Endothelial cell of umbilical vein (primary cell): ENCODE results near the gene ZNG1A. TPM values are rescaled to one million over a fixed set of nuclear protein-coding genes. Genes with fewer than 3 reads are reported as not detected.
"Not testable (repeated sequence)": the region's sequence is repeated elsewhere in the genome, so short reads cannot be mapped to it uniquely, and the experiment has no call there.

Experiments
- BruUV-seq: library from RNA; stranded (reverse); fragments of 400-500 nt; replicated peaks from 2 replicates; lab custom pipeline; 2021; lab: Mats Ljungman, UMichigan
- CTCF ChIA-PET: fragments of 300-600, 350-600 bp; sonication (Branson Sonifier 250); formaldehyde crosslinking; loops from one replicate; lab custom pipeline; 2021; ENCODE audit warnings: antibody characterized with exemption, inconsistent platforms; lab: Charles Lee
- POLR2A ChIA-PET: fragments of 300-600, 350-600 bp; sonication (Branson Sonifier 250); formaldehyde crosslinking; loops from one replicate; lab custom pipeline; 2021; ENCODE audit warnings: antibody characterized with exemption, inconsistent platforms; lab: Charles Lee
- DNase-seq: peaks from one replicate; pipeline ENCODE4 v3.0.0-alpha.2; 2011; ENCODE audit warnings: low read depth, low spot score
- FAIRE-seq: peaks from 2 replicates; lab custom pipeline; 2011; peaks lifted over from hg19 to GRCh38; lab: Jason Lieb, UNC
- H2AFZ ChIP-seq: 2 replicates; pipeline ENCODE4 v1.6.0; 2012; ENCODE audit warnings: low read depth, low read length, control low read depth, inconsistent platforms
- H3K27ac ChIP-seq: 2 replicates; pipeline ENCODE4 v1.5.1; 2011; ENCODE audit warnings: low read depth, mild to moderate bottlenecking, control low read depth, low read length, moderate library complexity; ENCODE audit not compliant: insufficient read depth
- H3K27me3 ChIP-seq, 2 experiments: 2 replicates each; pipeline versions ENCODE4 v1.6.0 to v1.6.1; 2011; ENCODE audit warnings: low read length in 2 of 2, mixed read lengths in 1 of 2; ENCODE audit not compliant: control insufficient read depth in 2 of 2, insufficient read depth in 2 of 2
- H3K36me3 ChIP-seq, 2 experiments: 2 replicates in 1 of 2; 3 replicates in 1 of 2; pipeline ENCODE4 v1.5.1; 2011; ENCODE audit warnings: low read length in 2 of 2, mild to moderate bottlenecking in 1 of 2, moderate library complexity in 1 of 2; ENCODE audit not compliant: control insufficient read depth in 2 of 2, insufficient read depth in 2 of 2; ENCODE audit errors: extremely low read depth in 1 of 2
- H3K4me1 ChIP-seq: 3 replicates; pipeline ENCODE4 v1.5.1; 2011; ENCODE audit warnings: mild to moderate bottlenecking, low read length; ENCODE audit not compliant: control insufficient read depth, insufficient read depth; ENCODE audit errors: extremely low read depth
- H3K4me2 ChIP-seq: 2 replicates; pipeline ENCODE4 v1.6.1; 2011; ENCODE audit warnings: low read length, control low read depth, mixed read lengths; ENCODE audit not compliant: insufficient read depth
- H3K4me3 ChIP-seq, 3 experiments: fragments of 200-600 bp in 1 of 3; sonication (generic), shearing (Covaris generic) in 1 of 3; replicated peaks in 1 of 3; 2 replicates each; pipeline ENCODE4 v1.5.1; 2011 to 2016; ENCODE audit warnings: control low read depth in 3 of 3, low read length in 3 of 3, mild to moderate bottlenecking in 2 of 3, inconsistent platforms in 1 of 3, low read depth in 1 of 3, moderate library complexity in 1 of 3; ENCODE audit not compliant: insufficient read depth in 1 of 3
- H3K79me2 ChIP-seq: 2 replicates; pipeline ENCODE4 v1.6.0; 2012; ENCODE audit warnings: low read length, inconsistent platforms; ENCODE audit not compliant: control insufficient read depth, insufficient read depth
- H3K9ac ChIP-seq: replicated peaks from 2 replicates; pipeline ENCODE3; 2011; ENCODE audit warnings: low read length, control low read depth; ENCODE audit not compliant: insufficient read depth; ENCODE audit errors: extremely low read depth
- H3K9me1 ChIP-seq: replicated peaks from 3 replicates; pipeline ENCODE4 v1.6.0; 2011; ENCODE audit warnings: mild to moderate bottlenecking, low read length; ENCODE audit not compliant: control insufficient read depth, insufficient read depth; ENCODE audit errors: extremely low read depth
- H3K9me3 ChIP-seq: replicated peaks from 2 replicates; pipeline ENCODE4 v1.5.1; 2012; ENCODE audit warnings: low read length, inconsistent platforms; ENCODE audit not compliant: control insufficient read depth, insufficient read depth
- H4K20me1 ChIP-seq: replicated peaks from 2 replicates; pipeline ENCODE3; 2011; ENCODE audit warnings: mild to moderate bottlenecking, low read length; ENCODE audit not compliant: control insufficient read depth, insufficient read depth; ENCODE audit errors: extremely low read depth
- EZH2 ChIP-seq: IDR thresholded peaks from 2 replicates; pipeline ENCODE4 v1.6.1; 2012; ENCODE audit warnings: borderline replicate concordance, low read depth, mild to moderate bottlenecking, moderate library complexity, low read length, inconsistent platforms; ENCODE audit not compliant: severe bottlenecking
- dilution Hi-C: fragments of 300-500 bp; cut with MboI; formaldehyde crosslinking; loops from one replicate; pipeline ENCODE4 v1.15.0; 2019; ENCODE audit warnings: low sequenced_read_pairs; ENCODE audit not compliant: extremely low pct_ligation_motif_present
- intact Hi-C: fragments of 100-400 bp; cut with micrococcal nuclease; formaldehyde crosslinking; loops from one replicate; pipeline ENCODE4 v1.10.0; 2022
- polyA plus RNA-seq, 4 experiments: library from polyadenylated mRNA; depleted of rRNA in 3 of 4; stranded (reverse) in 3 of 4; unstranded in 1 of 4; fragments of >200 nt; gene quantifications; 2 replicates each; pipeline versions ENCODE4 v1.2.1 to v1.2.3, GENCODE V29; 2011 to 2012; ENCODE audit warnings: missing spikeins in 1 of 4
- total RNA-seq: library from RNA; stranded (reverse); gene quantifications from 2 replicates; pipeline ENCODE4 v1.2.3, GENCODE V29; 2021

ZNG1A gene
- total and polyA plus RNA-seq, 2 donors (not counting 3 experiments of a cell fraction or from before 2014, with no cell fraction given): 14.3 to 39.8 TPM

DNA sequence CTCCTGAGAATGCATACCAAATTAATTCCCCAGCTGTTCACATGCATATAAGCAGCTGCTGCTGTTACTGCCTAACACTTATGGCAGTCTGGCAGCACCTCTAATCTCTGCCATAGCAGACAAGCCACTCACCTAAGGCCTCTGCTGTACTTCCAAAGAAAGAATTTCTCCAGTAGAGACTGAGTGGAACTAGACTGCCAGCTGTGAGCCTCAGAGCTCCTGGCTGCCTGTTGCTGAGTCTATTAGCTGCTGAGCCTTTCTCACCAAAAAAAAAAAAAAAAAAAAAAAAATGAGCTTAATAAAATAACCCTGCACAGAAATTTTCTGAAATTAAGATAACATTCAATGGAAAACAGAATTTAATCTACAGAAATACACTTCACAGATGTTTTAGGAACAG, 27.7 kb downstream of the ZNG1A start:
- BruUV-seq, CTCF ChIA-PET, H4K20me1 ChIP-seq, intact Hi-C loops, H3K4me1 ChIP-seq, H3K27ac ChIP-seq, H3K9me1 ChIP-seq, H3K79me2 ChIP-seq, H3K9ac ChIP-seq, dilution Hi-C loops, H3K9me3 ChIP-seq, H3K27me3 ChIP-seq, DNase-seq, H3K4me2 ChIP-seq, POLR2A ChIA-PET, H3K36me3 ChIP-seq, H2AFZ ChIP-seq, FAIRE-seq, H3K4me3 ChIP-seq: not testable (repeated sequence)

DNA sequence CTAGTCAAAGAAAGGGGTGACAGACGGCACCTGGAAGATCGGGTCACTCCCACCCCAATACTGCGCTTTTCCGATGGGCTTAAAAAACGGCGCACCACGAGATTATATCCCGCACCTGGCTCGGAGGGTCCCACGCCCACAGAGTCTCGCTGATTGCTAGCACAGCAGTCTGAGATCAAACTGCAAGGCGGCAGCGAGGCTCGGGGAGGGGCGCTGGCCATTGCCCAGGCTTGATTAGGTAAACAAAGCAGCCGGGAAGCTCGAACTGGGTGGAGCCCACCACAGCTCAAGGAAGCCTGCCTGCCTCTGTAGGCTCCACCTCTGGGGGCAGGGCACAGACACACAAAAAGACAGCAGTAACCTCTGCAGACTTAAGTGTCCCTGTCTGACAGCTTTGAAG, 39.0 kb downstream of the ZNG1A start:
- FAIRE-seq, H3K4me2 ChIP-seq: not testable (repeated sequence)

DNA sequence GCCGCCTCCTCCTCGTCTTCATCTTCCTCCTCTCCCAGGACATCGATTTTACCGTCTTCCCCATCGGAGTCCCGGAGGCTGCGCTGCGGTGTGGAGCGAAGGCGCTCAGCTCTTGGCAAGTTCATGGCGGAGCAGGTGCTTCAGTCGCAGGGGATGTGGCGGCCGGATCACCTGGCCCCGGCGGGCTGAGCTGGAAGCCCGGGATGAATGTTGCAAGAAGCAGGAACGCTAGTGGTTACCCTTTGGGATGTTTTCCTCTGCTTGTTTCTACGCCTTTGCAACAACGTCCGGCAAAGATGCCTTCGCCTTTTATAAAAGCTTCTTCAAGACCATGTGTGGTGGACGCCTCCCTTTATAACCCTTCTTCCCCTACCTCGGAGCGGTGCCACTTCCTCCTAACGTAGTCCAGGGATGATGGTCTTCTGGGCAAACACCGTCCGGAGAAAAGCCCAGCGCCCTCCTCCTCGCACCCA, 60.8 kb downstream of the ZNG1A start, which contains the start of gene FOXD4:
Gene FOXD4, minus strand, starts transcription at position 423 of the 473 bp plus-strand sequence. Its CDS starts 298 bp downstream, at position 125.
- dilution Hi-C loops, H3K27ac ChIP-seq, H3K36me3 ChIP-seq, H3K9ac ChIP-seq, H3K4me2 ChIP-seq, POLR2A ChIA-PET, H3K9me1 ChIP-seq, BruUV-seq, H4K20me1 ChIP-seq, H3K4me1 ChIP-seq, intact Hi-C loops, H2AFZ ChIP-seq, H3K4me3 ChIP-seq, H3K9me3 ChIP-seq, FAIRE-seq, DNase-seq, CTCF ChIA-PET, H3K79me2 ChIP-seq: not testable (repeated sequence)
- peaks cover 22 to 26% of the 10 kb centered on the region in 2 experiments for H3K27me3 ChIP-seq
- peak; percentile 78 for TF ChIP-seq EZH2

More for the DNA sequence above, 39.0 kb downstream of the ZNG1A start:
- dilution Hi-C loops, H3K4me1 ChIP-seq, DNase-seq, H3K79me2 ChIP-seq, H3K27me3 ChIP-seq, intact Hi-C loops, H3K36me3 ChIP-seq, H3K9ac ChIP-seq, H4K20me1 ChIP-seq, POLR2A ChIA-PET, H3K9me1 ChIP-seq, H3K4me3 ChIP-seq, H3K27ac ChIP-seq, H2AFZ ChIP-seq, H3K9me3 ChIP-seq, BruUV-seq, CTCF ChIA-PET: not testable (repeated sequence)
